ENCODE data around the gene APBB2. TPM values are rescaled to one million over a fixed set of nuclear protein-coding genes. Genes with fewer than 3 reads are reported as not detected.
A peak's percentile ranks its signal among the peaks of the same experiment; 100 is the strongest.

The APBB2 gene
- total and polyA plus RNA-seq, 2 of the 8 experiments (the other 6 are each of a cell fraction or from before 2014, with no cell fraction given), result 58.7 to 59.4 TPM

DNA sequence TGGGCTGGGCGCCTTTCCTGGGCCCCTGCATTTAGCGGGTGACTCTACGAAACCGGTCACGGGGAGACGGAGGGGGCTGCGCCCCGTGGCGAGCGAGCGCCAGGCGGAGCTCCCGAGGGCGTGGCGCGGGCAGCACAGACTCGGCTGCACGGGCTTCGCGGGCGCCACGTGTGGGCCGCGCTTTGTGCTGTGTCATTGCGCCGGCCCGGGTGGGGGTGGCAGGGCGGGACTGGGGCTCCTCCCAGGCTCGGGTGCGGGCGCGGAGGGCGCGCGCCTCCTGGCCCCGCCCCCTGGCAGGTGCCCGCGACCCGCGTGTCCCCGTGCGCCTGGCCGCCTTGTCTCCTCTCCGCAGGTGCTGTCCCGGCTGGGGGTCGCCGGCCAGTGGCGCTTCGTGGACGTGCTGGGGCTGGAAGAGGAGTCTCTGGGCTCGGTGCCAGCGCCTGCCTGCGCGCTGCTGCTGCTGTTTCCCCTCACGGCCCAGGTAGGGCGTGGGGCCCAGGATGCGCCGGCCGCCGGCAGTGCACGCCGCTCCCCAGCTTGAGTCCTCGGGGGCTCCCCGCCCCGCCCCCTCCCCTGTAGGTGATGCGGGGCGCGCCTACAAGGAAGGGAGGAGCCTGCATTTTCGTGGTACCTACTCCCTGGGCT is 43.0 kb upstream of the APBB2 start (continued):
- TF ChIP-seq ATF2 (IDR thresholded peaks at IDR 0.05; ENCODE audit: low read length), result no peak
- TF ChIP-seq NANOG (IDR thresholded peaks at IDR 0.05; ENCODE audit: insufficient read depth, low read depth, low read length, poor library complexity, severe bottlenecking), result no peak
- TF ChIP-seq, protein P1, sequence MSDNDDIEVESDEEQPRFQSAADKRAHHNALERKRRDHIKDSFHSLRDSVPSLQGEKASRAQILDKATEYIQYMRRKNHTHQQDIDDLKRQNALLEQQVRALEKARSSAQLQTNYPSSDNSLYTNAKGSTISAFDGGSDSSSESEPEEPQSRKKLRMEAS (IDR thresholded peaks at IDR 0.05), result peak; percentile 86
- no peak for TF ChIP-seq PHF8 (conservative IDR thresholded peaks at IDR 0.05; ENCODE audit: low read depth, low read length)
- TF ChIP-seq NRF1 (IDR thresholded peaks at IDR 0.05; ENCODE audit: low read depth, low read length), result no peak
- peak in 1 of 2 experiments; percentile 28; a peak in 1 of 4 replicates for TF ChIP-seq SIN3A (conservative IDR thresholded peaks at IDR 0.05 in 1 of 2, IDR thresholded peaks at IDR 0.05 in 1 of 2; ENCODE audit: low read depth in 1 of 2, low read length in 2 of 2)
- no peak for TF ChIP-seq SUZ12 (IDR thresholded peaks at IDR 0.05; ENCODE audit: low read length)
- TF ChIP-seq BRCA1 (IDR thresholded peaks at IDR 0.05; ENCODE audit: low read depth, low read length), result no peak
- no peak for TF ChIP-seq SAP30 (IDR thresholded peaks at IDR 0.05; ENCODE audit: insufficient read depth, insufficient replicate concordance, low read length)
- TF ChIP-seq POU5F1 (IDR thresholded peaks at IDR 0.05; ENCODE audit: low read depth, low read length), result no peak
- TF ChIP-seq TEAD4 (IDR thresholded peaks at IDR 0.05; ENCODE audit: low read depth, low read length), result no peak
- TF ChIP-seq, protein P2, sequence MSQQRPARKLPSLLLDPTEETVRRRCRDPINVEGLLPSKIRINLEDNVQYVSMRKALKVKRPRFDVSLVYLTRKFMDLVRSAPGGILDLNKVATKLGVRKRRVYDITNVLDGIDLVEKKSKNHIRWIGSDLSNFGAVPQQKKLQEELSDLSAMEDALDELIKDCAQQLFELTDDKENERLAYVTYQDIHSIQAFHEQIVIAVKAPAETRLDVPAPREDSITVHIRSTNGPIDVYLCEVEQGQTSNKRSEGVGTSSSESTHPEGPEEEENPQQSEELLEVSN (IDR thresholded peaks at IDR 0.05), result peak; percentile 22; the same call in 1 of the 2 replicates
- TF ChIP-seq SP4 (IDR thresholded peaks at IDR 0.05; ENCODE audit: low read length), result no peak
- TF ChIP-seq POLR2A (IDR thresholded peaks at IDR 0.05; ENCODE audit: control extremely low read depth in 1 of 2, low read depth in 2 of 2, low read length in 2 of 2), result peak; percentile 42 to 49; a peak in 1 of 3 replicates
- TF ChIP-seq YY1 (IDR thresholded peaks at IDR 0.05; ENCODE audit: low read depth, low read length), result 0 out of 2 replicates have a peak, but pooled peaks have one; percentile 1
- peak in 1 of 2 experiments; percentile 82; a peak in 2 of 4 replicates for TF ChIP-seq HDAC2 (IDR thresholded peaks at IDR 0.05; ENCODE audit: borderline replicate concordance in 1 of 2, low read depth in 2 of 2, low read length in 2 of 2)
- TF ChIP-seq POLR2AphosphoS5 (IDR thresholded peaks at IDR 0.05; ENCODE audit: low read depth, low read length), result 0 out of 2 replicates have a peak, but pooled peaks have one; percentile 5
- peak; percentile 75 for TF ChIP-seq BACH1 (IDR thresholded peaks at IDR 0.05; ENCODE audit: low read length)

Data from H1 (cell line).